Activated T-cell treated with anti-CD3 and anti-CD28 coated beads for 24 hours (primary cell): ENCODE data around the gene RPP40.

Experiments used
- DNase-seq: peaks from one replicate; pipeline ENCODE4 v3.0.0-alpha.2; 2020; ENCODE audit warnings: low read depth

RPP40 gene

GRCh38 chr6:4969609-4970285 lies 34.1 kb downstream of the RPP40 start:
- DNase-seq, result no peak

GRCh38 chr6:4967301-4968030 lies 36.4 kb downstream of the RPP40 start:
- no peak for DNase-seq

- DNase-seq, result no peak
These were observed 38.1 kb downstream of the RPP40 start for GRCh38 chr6:4965562-4966389.

- DNase-seq, result no peak
These were observed 38.9 kb downstream of the RPP40 start for GRCh38 chr6:4964675-4965561.

GRCh38 chr6:4962905-4963304 lies 40.9 kb downstream of the RPP40 start:
- no peak for DNase-seq

- no peak for DNase-seq
These were observed 42.3 kb downstream of the RPP40 start for GRCh38 chr6:4961322-4962168.

- no peak for DNase-seq
These were observed 45.2 kb downstream of the RPP40 start for GRCh38 chr6:4958624-4959023.

GRCh38 chr6:4957521-4958231 lies 46.2 kb downstream of the RPP40 start:
- DNase-seq, result no peak

GRCh38 chr6:4956625-4957024 lies 47.2 kb downstream of the RPP40 start:
- DNase-seq, result no peak

- DNase-seq, result no peak
These were observed 50.4 kb downstream of the RPP40 start for GRCh38 chr6:4953440-4953839.

GRCh38 chr6:4950836-4951533 lies 52.9 kb downstream of the RPP40 start:
- DNase-seq, result no peak

GRCh38 chr6:4950076-4950475 lies 53.8 kb downstream of the RPP40 start:
- no peak for DNase-seq

GRCh38 chr6:4948781-4949450 lies 54.9 kb downstream of the RPP40 start:
- no peak for DNase-seq

GRCh38 chr6:4947716-4948115 lies 56.1 kb downstream of the RPP40 start:
- no peak for DNase-seq

- DNase-seq, result no peak
These were observed 57.3 kb downstream of the RPP40 start for GRCh38 chr6:4946521-4946920.
